ENCODE measurements around the gene SNX20.

- TF ChIP-seq FOS (IDR thresholded peaks at IDR 0.05; ENCODE audit: low read depth, low read length) (no peak), RAD21 (IDR thresholded peaks at IDR 0.05; ENCODE audit: low read length) (no peak), CTCF (conservative IDR thresholded peaks at IDR 0.05; ENCODE audit: low read depth, low read length) (no peak), MAFK (IDR thresholded peaks at IDR 0.05; ENCODE audit: low read depth, low read length) (no peak), POLR2A (IDR thresholded peaks at IDR 0.05; ENCODE audit: low read depth, low read length) (no peak), ELK1 (IDR thresholded peaks at IDR 0.05; ENCODE audit: borderline replicate concordance, low read depth, low read length) (no peak), CHD1 (IDR thresholded peaks at IDR 0.05; ENCODE audit: low read depth, low read length) (no peak), BHLHE40 (IDR thresholded peaks at IDR 0.05; ENCODE audit: low read depth, low read length) (no peak), CEBPB (IDR thresholded peaks at IDR 0.05; ENCODE audit: low read depth, low read length) (no peak), USF2 (IDR thresholded peaks at IDR 0.05; ENCODE audit: low read depth, low read length) (peak; percentile 52), SMC3 (IDR thresholded peaks at IDR 0.05; ENCODE audit: low read depth, low read length) (no peak), NFE2L2 (IDR thresholded peaks at IDR 0.05; ENCODE audit: low read depth, low read length) (no peak), RCOR1 (IDR thresholded peaks at IDR 0.05; ENCODE audit: insufficient replicate concordance, low read length) (no peak), MXI1 (IDR thresholded peaks at IDR 0.05; ENCODE audit: borderline replicate concordance, low read depth, low read length) (no peak)
These were observed 15.7 kb upstream of the SNX20 start for GRCh38 chr16:50696575-50697420.

Data from IMR-90 (cell line).